Right ventricle myocardium superior (tissue), 1 donor: ENCODE measurements around the gene VPS8. TPM values are rescaled to one million over a fixed set of nuclear protein-coding genes. Genes with fewer than 3 reads are reported as not detected.

Experiments used
- ATAC-seq: fragments of 200-7000 bp; cut with Tn5 transposase; one replicate; pipeline ENCODE4 v1.9.1; 2020; ENCODE audit warnings: mild to moderate bottlenecking; ENCODE audit not compliant: poor library complexity
- DNase-seq: peaks from one replicate; pipeline ENCODE4 v3.0.0-alpha.2; 2020
- intact Hi-C: fragments of 100-400 bp; cut with DNase I; formaldehyde crosslinking; loops from one replicate; pipeline ENCODE4 v1.11.2; 2022
- total RNA-seq: library from RNA; stranded (reverse); fragmentation: NEBNext Ultra II Directional; extraction: Animal tissue kit (Norgen Biotek cat#: 25700); gene quantifications from one replicate; pipeline ENCODE4 v1.2.1, GENCODE V29; 2021
- donor health status: DM: no; HTN: yes; CAD: no; lungs with severe emphysema.

Gene VPS8
- total RNA-seq, 1 donor from 2014 or later, result 51.5 TPM

DNA sequence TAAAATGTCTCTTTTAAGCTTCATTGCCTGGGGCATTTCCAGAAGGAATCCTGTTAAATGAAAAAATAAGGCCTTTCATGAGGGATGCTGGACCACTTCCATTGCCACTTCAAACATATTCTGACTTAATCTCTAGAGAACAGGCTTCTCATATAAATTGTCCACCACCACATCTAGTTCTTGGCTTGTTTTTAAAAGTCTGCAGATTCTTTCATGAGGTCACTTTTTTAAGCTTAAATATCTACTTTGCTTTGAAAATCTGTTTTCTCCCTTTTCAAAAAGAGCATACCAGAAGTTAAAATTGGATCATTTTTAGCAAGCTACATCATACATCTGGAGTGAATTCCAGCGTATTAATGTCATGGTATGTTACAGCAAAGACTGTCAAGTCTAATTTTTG is 209.3 kb downstream of the VPS8 start:
- intact Hi-C loops, result no loop called here
- ATAC-seq, result no peak
- DNase-seq, result no peak

DNA sequence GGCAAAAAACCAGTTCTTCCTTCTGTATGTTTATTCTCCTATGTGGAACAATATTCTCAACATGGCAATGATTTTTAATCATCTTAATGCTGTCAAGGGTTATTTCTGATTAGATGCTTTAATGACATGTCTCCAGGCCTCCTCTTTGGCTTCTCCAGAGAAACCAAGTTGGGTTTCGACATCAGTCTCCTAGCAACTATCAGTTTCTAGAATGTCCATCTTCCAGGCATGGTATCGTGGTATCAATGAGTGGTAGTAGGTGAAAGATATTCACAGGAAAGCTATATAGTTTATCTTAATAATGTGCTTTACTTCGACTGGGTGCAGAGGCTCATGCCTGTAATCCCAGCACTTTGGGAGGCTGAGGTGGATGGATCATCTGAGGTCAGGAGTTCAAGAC is 212.4 kb downstream of the VPS8 start:
- DNase-seq, result no peak
- intact Hi-C loops, result no loop called here

GRCh38 chr3:185024966-185025365 is 213.0 kb downstream of the VPS8 start:
- DNase-seq (no peak), ATAC-seq (no peak)
- intact Hi-C loops, result no loop called here

More for the DNA sequence above, 212.4 kb downstream of the VPS8 start:
- ATAC-seq, result no peak

- intact Hi-C loops, result no loop called here
- ATAC-seq (no peak), DNase-seq (no peak)
Observed at GRCh38 chr3:185028121-185028520, 216.2 kb downstream of the VPS8 start.

DNA sequence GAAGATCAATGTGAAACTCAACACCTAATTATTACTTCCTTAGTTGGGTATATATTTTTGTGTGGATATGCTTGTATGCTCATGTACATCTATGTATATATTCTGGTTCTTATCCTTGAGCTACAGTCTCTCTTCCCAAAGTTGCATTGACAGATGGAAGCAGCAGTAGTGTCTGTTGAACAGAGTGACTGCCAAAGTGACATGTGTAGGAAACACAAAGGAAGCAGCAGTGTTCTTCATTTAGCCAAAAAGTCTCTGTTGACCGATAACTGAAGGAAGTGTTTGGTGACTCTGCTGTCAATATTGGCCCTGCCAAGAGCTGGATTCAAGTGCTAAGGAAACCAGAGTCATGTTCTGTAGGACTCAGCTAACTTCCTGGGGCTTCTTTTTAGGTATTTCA is 217.1 kb downstream of the VPS8 start:
- no peak for ATAC-seq
- intact Hi-C loops, result no loop called here
- DNase-seq, result no peak

DNA sequence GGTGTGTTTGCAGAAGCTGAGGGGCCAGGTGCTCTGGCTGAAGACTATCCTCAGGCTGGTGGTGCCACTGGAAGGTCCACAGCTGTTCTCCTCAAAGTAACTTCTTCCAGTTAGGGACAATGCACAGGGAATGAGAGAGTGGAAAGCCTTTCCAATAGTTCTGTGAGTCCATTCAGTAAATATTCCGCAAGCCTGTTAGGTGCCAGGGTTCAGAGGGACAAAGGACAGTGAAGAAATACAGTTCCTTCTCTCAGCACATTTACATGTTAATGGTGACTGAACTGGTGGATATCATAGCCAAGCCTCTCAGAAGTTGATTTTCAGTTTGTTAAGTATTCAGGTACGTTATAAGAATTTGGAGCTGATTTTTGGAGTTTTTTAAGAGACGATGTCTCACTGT is 218.4 kb downstream of the VPS8 start:
- no peak for DNase-seq
- intact Hi-C loops, result no loop called here
- no peak for ATAC-seq

GRCh38 chr3:185030951-185031350 is 219.0 kb downstream of the VPS8 start:
- intact Hi-C loops, result no loop called here
- ATAC-seq (no peak), DNase-seq (no peak)

DNA sequence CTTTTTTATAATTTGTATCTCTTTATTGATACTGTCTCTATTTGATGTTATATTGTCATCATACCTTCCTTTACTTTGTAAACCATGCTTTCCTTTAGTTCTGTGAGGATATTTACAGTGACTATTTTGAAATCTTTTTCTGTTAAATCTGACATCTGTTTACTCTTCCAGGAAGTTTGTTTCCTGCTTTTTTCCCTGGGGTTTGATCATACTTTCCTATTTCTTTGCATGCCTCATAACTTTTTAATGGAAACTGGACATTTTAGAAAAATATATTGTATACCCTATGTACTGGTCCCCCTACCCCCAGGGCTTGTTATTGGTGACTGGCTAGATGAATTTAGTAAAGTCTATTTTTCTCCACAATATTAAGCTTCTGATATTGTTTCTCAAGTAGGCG is 225.8 kb downstream of the VPS8 start:
- intact Hi-C loops, result no loop called here

GRCh38 chr3:185040425-185040824 is 228.5 kb downstream of the VPS8 start:
- ATAC-seq (no peak), DNase-seq (no peak)
- intact Hi-C loops, result no loop called here

More for the DNA sequence above, 225.8 kb downstream of the VPS8 start:
- ATAC-seq (no peak), DNase-seq (no peak)

DNA sequence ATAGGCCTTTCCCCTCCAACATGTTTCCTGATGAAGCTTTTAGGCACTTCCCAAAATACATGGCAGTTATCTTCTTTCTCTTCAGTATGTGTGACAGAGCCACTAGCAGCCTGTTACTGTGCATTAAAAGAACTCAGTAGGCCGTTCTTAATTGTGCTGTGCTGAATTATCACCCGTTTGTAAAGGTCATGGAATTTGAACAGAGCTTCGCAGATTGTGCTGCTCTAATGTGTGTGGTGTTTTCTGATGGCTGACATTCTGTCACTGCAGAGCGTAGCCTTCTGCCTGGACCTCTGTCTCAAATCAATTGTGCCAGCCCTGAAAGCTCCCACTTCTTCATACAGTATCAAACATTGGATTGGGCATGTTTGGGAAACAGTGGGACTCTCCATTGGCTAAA is 229.6 kb downstream of the VPS8 start:
- intact Hi-C loops, result no loop called here
- ATAC-seq (peak; percentile 55), DNase-seq (no peak)

GRCh38 chr3:185042312-185043050 is 230.5 kb downstream of the VPS8 start:
- intact Hi-C loops, result no loop called here
- no peak for ATAC-seq
- DNase-seq, result no peak

- intact Hi-C loops, result no loop called here
- no peak for ATAC-seq
Observed at GRCh38 chr3:185046164-185046515, 234.2 kb downstream of the VPS8 start.

DNA sequence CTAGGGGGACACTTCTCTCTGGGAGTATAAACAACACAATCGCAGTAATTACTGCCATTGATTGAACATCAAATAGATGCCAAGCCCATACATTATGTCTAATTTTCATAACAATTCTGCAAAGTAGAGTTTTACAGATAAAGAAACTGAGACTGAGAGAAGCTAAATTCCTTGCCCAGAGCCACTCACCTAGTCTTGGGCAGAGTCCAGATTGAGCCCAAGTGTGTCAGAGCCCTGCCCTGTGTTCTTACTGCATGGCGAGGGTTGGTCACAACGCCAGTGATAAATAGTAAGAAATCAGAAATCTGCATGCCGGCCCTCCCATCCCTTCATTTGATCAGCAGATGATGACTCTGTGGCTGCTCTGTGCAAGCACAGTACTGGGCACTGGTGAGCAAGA is 234.6 kb downstream of the VPS8 start:
- no peak for DNase-seq
- ATAC-seq, result no peak

More at GRCh38 chr3:185046164-185046515, 234.2 kb downstream of the VPS8 start:
- no peak for DNase-seq

DNA sequence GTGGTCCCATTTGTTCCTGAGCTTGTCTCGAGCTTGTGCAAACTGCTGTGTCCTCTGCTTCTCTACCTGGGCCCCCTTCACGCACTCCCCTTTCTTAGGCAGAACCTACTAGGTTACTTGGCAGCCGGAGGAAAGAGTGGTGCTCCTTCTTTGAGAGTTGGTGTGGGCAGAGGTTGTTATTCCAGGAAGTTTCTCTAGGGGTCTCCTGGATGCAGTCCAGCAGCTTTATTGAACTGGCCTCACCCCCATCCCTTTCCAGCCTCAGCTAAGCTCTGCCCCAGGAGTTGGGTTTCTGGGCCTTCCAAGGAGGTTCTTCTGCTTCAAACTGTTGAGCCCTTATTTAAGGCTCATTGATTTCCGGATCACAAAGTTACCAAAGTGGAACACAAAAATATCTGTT is 237.7 kb downstream of the VPS8 start:
- intact Hi-C loops, result no loop called here
- ATAC-seq (no peak), DNase-seq (no peak)

More for the DNA sequence above, 234.6 kb downstream of the VPS8 start:
- intact Hi-C loops, result no loop called here

- intact Hi-C loops, result no loop called here
- ATAC-seq (no peak), DNase-seq (no peak)
Observed at GRCh38 chr3:185051801-185052200, 239.8 kb downstream of the VPS8 start.

DNA sequence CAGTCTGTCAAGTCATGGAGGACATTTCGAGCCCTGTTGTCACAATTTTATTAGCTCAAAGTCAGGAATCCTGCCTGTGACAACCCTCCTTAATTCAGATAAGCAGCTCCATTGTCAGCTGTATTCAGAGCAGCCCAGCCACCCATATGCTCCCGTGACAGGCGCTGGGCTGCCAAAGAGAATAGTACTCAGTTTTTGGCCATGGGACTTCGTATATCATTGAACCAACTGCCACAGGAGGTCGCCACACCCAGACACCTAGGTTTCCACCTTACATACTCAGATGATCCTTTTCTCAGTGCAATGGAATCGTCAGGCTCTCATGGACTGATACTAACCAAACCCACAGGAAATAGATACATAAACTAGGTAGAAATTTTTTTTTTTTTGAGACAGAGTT is 240.7 kb downstream of the VPS8 start:
- intact Hi-C loops, result no loop called here
- no peak for ATAC-seq
- DNase-seq, result no peak

GRCh38 chr3:185056908-185057307 is 244.9 kb downstream of the VPS8 start:
- DNase-seq (no peak), ATAC-seq (no peak)
- intact Hi-C loops, result no loop called here

- DNase-seq (no peak), ATAC-seq (no peak)
- intact Hi-C loops, result no loop called here
Observed at GRCh38 chr3:185057829-185058228, 245.9 kb downstream of the VPS8 start.

DNA sequence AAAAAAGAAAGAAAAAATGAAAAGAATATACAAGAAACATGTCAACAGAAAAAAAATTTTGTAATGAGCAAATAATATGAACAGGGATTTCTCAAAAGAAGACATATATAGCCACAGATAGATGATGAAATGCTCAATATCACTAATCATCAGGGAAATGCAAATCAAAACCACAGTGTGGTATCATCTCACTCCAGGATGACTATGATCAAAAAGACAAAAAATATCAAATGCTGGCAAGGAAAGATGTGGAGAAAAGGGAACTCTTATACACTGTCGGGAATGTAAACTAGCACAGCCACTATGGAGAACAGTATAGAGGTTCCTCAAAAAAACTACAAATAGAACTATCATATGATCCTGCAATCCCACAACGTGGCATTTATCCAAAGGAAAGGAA is 246.8 kb downstream of the VPS8 start:
- intact Hi-C loops, result no loop called here
- DNase-seq (no peak), ATAC-seq (peak; percentile 41)

GRCh38 chr3:185059766-185060165 is 247.8 kb downstream of the VPS8 start:
- intact Hi-C loops, result no loop called here
- peak; percentile 53 for ATAC-seq
- no peak for DNase-seq

- DNase-seq (no peak), ATAC-seq (no peak)
- intact Hi-C loops, result no loop called here
Observed at GRCh38 chr3:185060655-185061054, 248.7 kb downstream of the VPS8 start.
